NCI-H2171 (cell line): ENCODE measurements around the gene METTL26.
A peak's percentile ranks its signal among the peaks of the same experiment; 100 is the strongest.

Source experiments
- DNase-seq: peaks from one replicate; lab custom pipeline; 2025; lab: John Stamatoyannopoulos, UW

METTL26 gene

DNA sequence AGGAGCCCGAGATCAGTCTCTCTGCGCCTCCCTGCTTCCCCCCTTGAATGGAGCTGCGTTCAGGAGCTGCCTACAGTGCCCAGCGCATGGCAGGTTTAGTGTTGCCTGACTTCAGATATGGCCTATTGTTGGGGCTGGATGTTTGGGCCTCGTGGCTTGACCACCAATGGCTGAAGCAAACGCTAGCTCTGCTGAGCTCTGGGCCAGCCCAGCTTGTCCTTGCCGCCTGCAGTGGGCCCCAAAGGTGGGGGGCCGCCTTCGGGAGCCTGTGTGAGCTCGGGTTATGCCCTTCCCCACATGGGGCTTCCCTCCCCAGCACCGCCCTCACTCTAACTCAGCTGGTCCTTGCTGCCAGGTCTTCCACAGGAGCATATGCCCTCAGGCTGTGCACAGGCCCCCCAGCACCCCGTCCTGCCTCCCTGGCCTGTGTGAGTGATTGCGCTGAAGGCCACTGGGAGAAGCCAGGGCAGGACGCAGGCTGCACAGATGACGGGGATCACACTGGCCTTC lies 2.0 kb upstream of the METTL26 start:
- no peak for DNase-seq

DNA sequence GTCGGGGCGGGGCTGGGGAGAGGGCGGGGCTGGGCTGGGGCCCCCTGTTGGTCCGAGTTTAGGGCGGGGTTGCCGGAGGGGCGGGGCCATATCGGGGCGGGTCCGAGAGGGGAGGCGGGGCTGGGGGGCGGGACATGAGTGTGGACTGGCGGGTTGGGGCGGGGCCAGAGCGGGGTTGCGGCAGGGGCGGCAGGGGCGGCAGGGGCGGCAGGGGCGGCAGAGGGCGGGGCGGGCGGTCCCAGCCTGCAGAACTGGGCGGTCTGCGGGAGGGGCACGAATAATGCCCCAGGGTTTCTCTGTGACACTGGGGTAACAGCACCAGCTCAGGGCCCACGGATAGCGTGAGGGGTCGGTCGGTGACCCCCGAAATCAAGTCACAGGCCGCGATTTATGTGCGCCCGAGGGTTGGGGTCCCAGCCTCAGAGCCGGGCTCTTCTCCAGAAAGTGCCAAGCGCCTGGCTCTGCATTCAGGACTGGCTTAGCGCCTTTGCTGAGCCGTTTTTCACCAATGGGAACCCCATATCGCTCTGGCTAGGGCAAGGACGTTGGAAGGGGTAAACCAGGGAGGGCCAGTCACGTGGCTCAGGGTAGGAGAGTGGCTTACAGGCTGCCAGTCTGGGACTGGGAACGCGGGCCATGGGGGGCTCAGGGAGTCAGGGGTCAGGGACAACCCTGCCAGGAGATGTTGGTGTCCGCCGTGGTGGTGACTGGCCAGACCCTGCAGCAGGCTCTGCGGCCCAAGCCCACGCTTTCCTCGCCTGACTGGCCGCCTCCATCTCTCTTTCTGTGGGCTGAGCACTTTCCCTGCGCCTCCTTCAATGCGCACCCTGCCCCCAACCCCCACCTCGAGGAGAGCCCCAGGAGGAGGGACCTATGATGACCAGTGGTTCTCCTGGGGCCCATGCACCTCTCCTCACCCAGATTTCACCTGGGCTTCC lies 1.2 kb upstream of the METTL26 start:
- DNase-seq, result peak; percentile 83

DNA sequence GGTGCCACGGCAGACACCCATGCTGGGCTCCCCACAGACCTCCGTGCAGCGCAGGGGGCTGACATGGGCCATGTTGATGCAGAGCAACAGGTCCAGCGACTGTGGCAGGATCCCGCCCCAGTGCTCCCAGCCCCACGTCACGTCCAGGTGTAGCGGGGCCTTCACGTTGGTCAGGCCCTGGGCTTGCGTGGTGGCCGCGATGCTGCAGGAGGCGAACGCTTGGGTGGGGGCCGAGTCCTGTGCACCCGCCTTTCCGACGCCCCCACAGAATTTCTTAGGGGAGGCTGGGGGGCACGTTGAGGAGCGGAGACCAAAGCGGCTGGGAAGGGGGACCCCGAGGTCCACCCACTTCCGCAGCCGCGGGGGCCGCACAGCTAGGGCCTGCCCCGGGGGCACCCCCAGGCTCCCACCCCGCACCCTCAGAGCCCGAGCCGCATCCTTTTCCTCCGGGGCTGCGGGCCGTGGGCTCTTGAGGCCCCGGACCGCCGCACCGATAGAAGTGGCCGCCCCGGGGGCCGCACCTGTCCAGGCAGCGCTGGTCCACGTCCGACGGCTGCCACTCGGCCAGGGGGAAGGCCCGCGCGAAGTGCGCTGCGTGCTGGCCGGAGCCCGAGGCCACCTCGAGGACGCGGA lies 416 bp downstream of the METTL26 start:
- no peak for DNase-seq

DNA sequence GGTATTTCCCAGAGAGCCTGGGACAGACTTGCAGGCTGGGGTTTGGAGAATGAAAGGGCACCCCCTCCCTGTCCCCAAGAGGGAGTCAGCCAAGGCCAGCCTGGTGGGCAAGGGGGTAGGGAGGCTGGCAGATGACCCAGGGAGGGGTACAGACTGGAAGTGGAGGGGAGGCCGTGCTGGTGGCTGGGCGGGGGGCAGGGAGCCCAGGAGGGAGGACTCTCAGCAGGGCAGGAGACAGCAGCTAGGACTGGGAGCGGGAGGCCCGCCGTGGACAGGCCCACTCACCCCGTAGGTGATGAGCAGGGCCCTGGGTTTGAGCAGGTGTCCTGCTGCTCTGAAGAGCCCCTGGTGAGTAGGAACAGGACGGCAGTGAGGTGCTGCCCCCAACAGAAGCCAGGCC lies 1.1 kb downstream of the METTL26 start:
- DNase-seq, result no peak

DNA sequence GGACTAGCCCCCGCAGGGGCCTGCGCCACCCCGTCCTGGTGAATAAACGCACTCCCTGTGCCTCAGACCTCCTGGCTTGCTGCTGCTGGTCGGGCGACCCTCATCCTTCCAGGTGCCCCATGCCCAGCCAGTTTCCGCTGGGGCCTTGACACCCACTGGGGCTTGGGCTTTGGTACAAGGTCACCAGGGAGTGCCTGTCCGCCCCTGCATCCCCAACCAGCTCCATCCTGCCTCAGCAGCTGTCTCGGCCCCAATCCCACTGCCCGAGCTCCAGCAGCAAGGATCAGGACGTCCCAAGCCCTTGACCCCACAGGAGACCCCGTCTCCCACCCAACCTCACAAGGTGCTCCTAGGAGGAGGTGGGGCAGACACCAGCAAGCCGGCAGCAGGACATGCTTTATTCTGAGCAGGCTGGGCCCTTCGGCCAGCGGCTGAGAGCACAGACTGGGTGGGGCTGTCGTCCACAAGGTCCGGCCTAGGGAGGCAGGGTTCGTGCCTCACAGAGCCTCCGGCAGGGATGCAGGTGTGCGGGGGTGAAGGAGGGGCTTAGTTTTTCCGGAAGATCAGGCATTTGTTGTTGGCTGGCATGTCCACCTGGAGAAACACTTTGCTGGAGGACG lies 1.9 kb downstream of the METTL26 start:
- DNase-seq, result no peak

DNA sequence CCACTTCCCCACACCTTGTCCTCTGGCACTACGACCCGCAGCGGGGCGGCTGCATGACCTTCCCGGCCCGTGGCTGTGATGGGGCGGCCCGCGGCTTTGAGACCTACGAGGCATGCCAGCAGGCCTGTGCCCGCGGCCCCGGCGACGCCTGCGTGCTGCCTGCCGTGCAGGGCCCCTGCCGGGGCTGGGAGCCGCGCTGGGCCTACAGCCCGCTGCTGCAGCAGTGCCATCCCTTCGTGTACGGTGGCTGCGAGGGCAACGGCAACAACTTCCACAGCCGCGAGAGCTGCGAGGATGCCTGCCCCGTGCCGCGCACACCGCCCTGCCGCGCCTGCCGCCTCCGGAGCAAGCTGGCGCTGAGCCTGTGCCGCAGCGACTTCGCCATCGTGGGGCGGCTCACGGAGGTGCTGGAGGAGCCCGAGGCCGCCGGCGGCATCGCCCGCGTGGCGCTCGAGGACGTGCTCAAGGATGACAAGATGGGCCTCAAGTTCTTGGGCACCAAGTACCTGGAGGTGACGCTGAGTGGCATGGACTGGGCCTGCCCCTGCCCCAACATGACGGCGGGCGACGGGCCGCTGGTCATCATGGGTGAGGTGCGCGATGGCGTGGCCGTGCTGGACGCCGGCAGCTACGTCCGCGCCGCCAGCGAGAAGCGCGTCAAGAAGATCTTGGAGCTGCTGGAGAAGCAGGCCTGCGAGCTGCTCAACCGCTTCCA lies 2.6 kb downstream of the METTL26 start:
- DNase-seq, result no peak

DNA sequence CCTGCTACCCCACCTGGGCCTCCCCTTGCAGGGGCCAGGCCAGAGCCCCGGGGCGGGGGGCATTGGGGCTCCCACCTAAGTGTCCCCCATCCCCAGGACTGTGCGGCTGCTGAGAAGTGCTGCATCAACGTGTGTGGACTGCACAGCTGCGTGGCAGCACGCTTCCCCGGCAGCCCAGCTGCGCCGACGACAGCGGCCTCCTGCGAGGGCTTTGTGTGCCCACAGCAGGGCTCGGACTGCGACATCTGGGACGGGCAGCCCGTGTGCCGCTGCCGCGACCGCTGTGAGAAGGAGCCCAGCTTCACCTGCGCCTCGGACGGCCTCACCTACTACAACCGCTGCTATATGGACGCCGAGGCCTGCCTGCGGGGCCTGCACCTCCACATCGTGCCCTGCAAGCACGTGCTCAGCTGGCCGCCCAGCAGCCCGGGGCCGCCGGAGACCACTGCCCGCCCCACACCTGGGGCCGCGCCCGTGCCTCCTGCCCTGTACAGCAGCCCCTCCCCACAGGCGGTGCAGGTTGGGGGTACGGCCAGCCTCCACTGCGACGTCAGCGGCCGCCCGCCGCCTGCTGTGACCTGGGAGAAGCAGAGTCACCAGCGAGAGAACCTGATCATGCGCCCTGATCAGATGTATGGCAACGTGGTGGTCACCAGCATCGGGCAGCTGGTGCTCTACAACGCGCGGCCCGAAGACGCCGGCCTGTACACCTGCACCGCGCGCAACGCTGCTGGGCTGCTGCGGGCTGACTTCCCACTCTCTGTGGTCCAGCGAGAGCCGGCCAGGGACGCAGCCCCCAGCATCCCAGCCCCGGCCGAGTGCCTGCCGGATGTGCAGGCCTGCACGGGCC lies 3.4 kb downstream of the METTL26 start:
- no peak for DNase-seq

DNA sequence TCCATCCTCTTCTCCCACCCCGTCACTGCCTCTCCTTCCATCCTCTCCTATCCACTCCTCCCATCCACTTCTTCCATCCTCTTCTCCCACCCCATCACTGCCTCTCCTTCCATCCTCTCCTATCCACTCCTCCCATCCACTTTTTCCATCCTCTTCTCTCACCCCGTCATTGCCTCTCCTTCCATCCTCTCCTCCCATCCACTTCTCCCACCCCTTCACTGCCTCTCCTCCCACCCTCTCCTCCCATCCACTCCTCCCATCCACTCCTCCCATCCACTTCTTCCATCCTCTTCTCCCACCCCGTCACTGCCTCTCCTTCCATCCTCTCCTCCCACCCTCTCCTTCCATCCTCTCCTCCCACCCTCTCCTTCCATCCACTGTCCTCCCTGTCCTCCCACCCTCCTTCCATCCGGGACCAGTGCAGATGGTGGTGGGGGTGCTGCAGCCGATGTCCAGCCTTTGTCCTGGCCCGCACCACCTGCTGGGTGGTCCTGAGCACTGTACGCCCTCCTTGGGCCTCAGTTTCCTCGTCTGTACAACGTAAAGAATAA lies 4.2 kb downstream of the METTL26 start:
- no peak for DNase-seq

DNA sequence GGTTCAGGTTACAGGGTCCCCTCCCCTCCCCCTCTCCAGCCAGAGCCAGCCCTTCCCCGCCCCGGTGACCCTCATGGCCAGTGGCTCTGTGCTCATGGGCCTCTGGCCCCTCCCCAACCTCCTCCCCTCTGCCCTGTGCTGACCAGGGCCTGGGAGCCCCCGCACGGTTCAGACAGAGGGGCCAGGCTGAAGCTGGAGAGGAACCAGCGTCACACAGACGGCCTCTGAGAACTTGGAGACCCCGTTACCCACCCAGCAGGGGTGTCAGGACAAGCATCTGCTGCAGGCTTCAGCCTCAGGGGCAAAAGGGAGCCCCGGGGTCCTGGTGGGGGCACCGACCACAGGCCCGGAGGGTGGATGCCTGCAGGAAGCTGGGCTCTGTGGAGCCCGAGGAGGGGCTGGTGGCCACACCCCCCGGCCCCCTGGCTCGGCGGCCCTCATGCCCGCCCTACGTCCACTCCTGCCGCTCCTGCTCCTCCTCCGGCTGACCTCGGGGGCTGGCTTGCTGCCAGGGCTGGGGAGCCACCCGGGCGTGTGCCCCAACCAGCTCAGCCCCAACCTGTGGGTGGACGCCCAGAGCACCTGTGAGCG lies 5.2 kb downstream of the METTL26 start, which contains the start of gene WFIKKN1:
Gene WFIKKN1 (plus strand): TSS at position 171 of the 591 bp plus-strand sequence. CDS start 269 bp downstream, at position 440.
- no peak for DNase-seq

DNA sequence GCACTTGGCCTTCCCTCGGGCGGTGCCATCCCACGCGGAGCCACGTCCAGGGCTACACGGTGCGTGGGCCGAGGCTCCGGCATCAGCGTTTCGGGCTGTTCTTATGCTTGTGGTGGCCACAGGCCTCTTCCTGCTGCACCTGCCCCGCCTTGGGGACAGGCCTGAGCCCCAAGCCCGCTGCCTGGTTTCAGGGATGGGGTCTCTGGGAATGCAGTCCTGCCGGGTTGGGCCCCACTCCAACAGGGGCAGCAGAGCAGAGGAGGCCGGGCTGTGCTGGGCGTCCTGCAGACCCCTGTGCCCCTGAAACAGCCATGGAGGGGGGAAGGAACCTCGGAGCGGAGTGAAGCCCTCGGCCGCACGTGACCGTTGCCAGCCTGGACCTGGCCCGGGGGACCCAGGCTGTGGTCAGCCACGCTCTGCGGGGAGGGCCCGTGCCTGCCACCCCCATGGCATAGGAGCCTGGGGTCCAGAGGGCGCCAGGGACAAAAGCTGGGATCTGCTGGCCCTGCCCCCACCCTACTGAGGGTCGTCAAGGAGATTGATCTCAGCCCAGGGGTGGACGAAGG lies 5.8 kb downstream of the METTL26 start:
- no peak for DNase-seq

DNA sequence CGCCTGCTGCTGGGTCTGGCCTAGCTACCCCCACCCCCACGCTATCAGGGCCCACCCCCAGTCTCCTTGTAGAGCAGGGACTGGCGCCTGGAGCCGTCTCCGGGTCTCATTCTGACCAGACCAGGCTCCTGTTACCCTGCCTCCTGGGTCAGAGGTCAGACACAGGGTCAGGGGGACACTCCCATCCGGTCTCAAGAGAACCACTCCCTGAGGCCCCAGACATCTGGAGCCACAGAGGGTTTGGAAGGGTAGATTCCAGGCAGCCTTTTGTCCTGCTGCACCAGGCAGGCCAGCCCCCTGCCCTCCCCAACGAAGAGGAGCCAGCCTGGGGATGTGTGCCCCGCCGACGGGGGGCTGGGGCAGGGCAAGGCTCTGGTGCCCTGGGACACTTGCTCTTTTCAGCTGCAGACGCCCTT lies 6.3 kb downstream of the METTL26 start:
- DNase-seq, result no peak

DNA sequence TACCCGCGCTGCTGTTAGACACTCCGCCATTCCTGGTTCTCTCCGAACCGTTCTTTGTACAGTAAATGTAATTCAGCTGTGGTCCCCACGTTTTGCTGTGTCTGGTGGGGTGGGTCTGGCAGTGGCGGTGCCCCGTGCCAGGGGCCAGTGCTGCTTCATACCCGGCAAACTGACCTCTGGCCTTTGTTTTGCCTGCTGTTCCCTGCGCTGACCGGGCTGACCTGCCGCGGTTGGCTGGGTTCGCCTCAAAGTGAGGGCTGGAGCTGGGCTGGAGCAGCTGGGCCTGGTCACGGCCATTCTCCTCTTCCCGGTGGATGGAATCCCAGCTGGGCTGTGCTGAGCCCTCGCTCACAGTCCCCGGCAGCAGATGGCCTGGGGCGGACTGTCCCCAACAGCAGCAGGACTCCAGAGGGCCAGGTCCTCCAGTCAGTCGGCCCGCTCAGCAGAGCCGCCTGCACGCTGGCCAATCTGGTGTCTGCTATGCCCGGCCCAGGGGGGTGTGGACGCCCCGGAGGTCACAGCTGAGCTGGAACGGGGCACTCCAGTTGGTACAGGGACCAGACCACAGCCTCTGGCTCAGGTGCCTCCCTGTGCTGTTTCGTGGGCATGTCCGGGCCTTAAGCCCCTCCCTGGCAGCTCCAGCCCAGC lies 6.8 kb downstream of the METTL26 start:
- no peak for DNase-seq

DNA sequence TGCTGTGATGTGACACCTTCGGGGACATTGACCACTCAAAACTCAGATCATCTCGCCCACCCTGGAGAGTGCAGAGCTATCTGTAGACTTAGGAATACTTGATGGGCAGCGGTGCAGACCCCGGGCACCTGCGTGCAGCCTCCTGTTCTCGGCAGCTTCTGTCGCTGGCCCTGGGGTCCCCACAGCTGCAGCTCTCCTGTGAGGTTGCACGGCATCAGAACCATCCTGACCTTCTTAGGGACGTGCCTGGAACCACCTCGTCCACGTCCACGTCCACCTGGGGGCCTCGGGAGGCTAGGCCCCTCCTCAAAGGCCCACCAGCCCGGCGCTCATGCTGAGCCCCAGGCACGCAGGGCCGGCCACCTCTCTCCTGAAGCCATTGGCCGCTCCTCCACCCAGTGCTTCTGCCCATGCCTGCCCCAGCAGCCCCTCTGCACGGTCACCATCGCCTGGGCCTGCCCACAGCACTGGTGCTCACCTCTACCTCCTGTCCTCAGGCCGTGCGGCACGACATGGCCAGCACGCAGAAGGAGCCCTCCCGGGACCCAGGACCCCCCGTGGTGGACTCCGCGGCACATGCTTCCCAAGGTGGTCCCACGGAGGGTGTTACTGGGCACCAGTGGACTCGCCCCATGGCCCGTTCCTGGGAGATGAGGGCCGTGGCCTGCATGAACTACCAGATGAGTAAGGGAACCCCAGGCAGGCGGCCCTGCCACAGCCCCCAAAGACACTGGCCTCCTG lies 7.6 kb downstream of the METTL26 start:
- no peak for DNase-seq

DNA sequence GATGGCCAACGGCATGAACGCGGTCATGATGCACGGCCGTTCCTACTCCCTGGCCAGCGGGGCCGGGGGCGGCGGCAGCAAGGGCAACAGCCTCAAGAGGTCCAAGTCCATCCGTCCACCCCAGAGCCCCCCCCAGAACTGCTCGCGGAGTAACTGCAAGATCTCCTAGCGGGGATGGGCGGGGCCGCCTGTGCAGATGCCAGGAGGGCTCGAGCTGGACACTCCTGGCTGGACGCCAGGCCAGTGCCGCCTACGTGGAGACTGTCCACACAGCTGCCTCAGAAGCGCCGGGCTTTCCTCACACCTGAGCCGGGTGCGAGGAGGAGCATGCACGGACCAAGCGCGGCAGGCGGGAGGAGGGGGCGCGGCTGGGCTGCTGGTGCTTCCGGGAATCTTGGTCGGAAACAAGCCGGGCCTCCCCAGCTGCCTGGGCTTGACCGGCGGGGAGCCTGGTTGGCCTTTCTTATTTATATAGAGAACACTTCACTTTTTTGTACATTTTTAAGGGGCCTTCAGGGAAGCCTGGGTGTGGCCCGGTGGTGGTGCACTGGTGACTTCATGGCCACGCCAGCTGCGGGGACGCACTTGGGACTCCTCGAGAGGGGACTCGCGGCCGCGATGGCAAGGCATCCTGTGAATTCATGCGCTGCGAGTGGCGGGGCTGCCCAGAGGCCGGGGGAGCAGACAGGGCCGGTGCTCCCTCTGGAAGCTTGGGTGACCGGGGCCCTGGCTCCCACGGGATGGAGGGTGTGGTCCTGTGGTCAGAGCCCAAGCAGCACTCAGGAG lies 8.5 kb downstream of the METTL26 start:
- no peak for DNase-seq

DNA sequence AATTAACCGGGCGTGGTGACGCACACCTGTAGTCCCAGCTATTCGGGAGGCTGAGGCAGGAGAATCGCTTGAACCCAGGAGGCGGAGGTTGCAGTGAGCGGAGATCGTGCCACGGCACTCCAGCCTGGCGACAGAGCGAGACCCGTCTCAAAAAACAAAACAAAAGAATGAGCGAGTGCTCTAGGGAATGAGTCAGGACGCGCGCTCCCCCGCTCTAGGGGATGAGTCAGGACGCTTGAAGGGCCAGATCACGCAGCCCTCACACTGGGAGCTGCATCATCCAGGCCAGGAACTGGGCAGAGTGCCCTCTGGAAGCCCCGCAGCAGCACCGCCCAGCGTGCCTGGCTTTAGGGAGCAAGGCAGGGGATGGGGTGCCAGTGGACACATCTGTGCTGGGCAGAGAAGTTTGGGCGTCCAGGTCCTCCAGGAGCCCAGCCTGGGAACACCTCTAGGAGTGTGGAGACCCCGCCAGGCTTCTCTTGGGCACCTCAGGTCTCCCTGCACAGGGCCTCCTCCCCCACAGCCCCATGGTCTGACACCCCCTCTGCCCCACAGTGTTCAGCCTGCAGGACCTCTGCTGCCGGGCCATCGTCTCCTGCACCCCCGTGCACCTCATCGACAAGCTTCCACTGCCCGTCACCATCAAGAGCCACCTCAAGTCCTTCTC lies 9.2 kb downstream of the METTL26 start:
- no peak for DNase-seq

DNA sequence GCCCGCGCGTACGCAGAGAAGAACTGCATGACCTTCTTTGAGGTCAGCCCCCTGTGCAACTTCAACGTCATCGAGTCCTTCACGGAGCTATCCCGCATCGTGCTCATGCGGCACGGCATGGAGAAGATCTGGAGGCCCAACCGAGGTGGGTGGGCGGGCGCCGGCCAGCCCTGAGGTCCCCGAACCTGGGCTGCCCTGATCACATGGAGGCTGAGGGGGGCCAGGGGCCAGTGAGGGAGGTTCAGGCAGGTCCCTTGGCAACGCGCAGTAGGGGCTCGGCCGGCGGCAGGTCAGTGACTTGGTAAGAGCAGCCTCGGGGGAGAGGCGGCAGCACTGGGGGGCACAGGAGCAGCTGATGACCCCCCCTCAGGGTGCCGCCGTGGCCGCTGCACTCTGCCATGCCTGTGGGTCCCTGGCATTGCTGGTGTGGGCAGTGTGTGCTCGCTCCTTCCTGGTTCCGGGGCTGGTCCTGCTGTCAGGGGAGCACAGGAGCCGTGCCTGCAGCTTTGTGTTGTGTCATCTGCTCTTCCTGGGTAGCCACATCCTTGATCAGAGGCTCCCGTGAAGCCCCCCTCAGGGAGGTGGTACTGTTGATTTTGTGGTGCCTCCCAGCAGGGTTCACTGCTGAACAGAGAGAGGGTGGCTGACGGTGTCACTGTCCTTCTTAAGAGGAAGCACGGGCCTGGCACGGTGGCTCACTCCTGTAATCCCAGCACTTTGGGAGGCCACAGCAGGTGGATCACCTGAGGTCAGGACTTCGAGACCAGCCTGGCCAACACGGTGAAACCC lies 9.9 kb downstream of the METTL26 start:
- DNase-seq, result no peak
